H4 (cell line): ENCODE results near the gene CT47B1. TPM values are rescaled to one million over a fixed set of nuclear protein-coding genes. Genes with fewer than 3 reads are reported as not detected.
"Not testable (repeated sequence)": the region's sequence is repeated elsewhere in the genome, so short reads cannot be mapped to it uniquely, and the experiment has no call there.

Experiments used
- DNase-seq: peaks from one replicate; pipeline ENCODE4 v3.0.0-alpha.2; 2015; ENCODE audit warnings: low spot score
- total RNA-seq: library from RNA; depleted of rRNA; stranded (reverse); fragments of >200 nt; shearing (Covaris generic); gene quantifications from 2 replicates; pipeline ENCODE4 v1.2.3, GENCODE V29; 2014; rRNA removed

The CT47B1 gene
- total RNA-seq: not detected in 2 replicates

- not testable (repeated sequence) for DNase-seq
Observed at GRCh38 chrX:120875766-120876165, at the start of gene CT47B1. TSS of gene CT47B1 (minus strand) at chrX:120875866. CDS start at chrX:120875670, 196 bp downstream.

- no peak for DNase-seq
Observed at GRCh38 chrX:120874678-120875557, 748 bp downstream of the CT47B1 start.

GRCh38 chrX:120857240-120857639 is 18.4 kb downstream of the CT47B1 start:
- no peak for DNase-seq

- no peak for DNase-seq
Observed at GRCh38 chrX:120840827-120841226, 34.8 kb downstream of the CT47B1 start.

- DNase-seq: no peak
Observed at GRCh38 chrX:120839491-120839890, 36.2 kb downstream of the CT47B1 start.

- not testable (repeated sequence) for DNase-seq
Observed at GRCh38 chrX:120827213-120827612, 48.5 kb downstream of the CT47B1 start.

- DNase-seq: no peak
Observed at GRCh38 chrX:120825146-120825545, 50.5 kb downstream of the CT47B1 start.

GRCh38 chrX:120824021-120824420 is 51.6 kb downstream of the CT47B1 start:
- no peak for DNase-seq

- DNase-seq: no peak
Observed at GRCh38 chrX:120823556-120823955, 52.1 kb downstream of the CT47B1 start.

Other genes starting within 250 kb of the CT47B1 start
- gene C1GALT1C1, start 245.8 kb downstream of the CT47B1 start, total RNA-seq: 41.5 and 42.0 TPM in 2 replicates
- gene CT47A11, start 61.3 kb upstream of the CT47B1 start, total RNA-seq: not detected in 2 replicates
- not detected in 2 replicates for gene CT47A10, start 66.2 kb upstream of the CT47B1 start, total RNA-seq
- not detected in 2 replicates for gene CT47A9, start 71.0 kb upstream of the CT47B1 start, total RNA-seq
- not detected in 2 replicates for gene CT47A8, start 75.9 kb upstream of the CT47B1 start, total RNA-seq
- gene CT47A7, start 80.7 kb upstream of the CT47B1 start, total RNA-seq: not detected in 2 replicates
- gene CT47A6, start 85.6 kb upstream of the CT47B1 start, total RNA-seq: not detected in 2 replicates
- gene CT47A5, start 90.5 kb upstream of the CT47B1 start, total RNA-seq: not detected in 2 replicates
- gene CT47A4, start 95.3 kb upstream of the CT47B1 start, total RNA-seq: not detected in 2 replicates
- gene CT47A3, start 100.2 kb upstream of the CT47B1 start, total RNA-seq: not detected in 2 replicates
- not detected in 2 replicates for gene CT47A2, start 105.1 kb upstream of the CT47B1 start, total RNA-seq
- not detected in 2 replicates for gene CT47A1, start 109.9 kb upstream of the CT47B1 start, total RNA-seq
- gene GLUD2, start 171.7 kb upstream of the CT47B1 start, total RNA-seq: 0.10 and 0.43 TPM in 2 replicates